NCI-H2081 treated with DMSO at 0.1 percent for 48 hours (cell line): ENCODE results near the gene PLA2G12B.
"Not testable (repeated sequence)": the region's sequence is repeated elsewhere in the genome, so short reads cannot be mapped to it uniquely, and the experiment has no call there.

Source experiments
- DNase-seq: peaks from one replicate; lab custom pipeline; 2025; lab: John Stamatoyannopoulos, UW

The PLA2G12B gene

DNA sequence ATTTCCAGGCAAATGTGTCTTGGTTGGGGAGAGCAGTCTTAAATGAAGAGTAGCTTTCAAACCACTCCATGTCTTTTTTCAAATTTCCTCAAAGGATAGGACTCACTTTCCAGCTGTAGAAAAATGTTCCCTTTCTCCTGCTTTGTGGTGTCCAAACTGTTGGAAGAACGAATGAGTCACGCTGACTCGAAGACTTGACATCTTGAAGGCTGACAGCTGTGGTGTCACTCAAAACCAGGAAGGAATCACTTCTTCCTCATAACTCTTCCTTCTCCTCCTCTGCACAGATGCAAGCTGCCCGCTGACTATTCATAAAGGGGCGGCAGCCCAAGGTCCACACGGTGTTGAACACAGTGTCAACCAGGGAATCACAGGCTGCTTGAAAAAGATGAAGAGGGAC, 19.2 kb downstream of the PLA2G12B start:
- DNase-seq, result no peak

DNA sequence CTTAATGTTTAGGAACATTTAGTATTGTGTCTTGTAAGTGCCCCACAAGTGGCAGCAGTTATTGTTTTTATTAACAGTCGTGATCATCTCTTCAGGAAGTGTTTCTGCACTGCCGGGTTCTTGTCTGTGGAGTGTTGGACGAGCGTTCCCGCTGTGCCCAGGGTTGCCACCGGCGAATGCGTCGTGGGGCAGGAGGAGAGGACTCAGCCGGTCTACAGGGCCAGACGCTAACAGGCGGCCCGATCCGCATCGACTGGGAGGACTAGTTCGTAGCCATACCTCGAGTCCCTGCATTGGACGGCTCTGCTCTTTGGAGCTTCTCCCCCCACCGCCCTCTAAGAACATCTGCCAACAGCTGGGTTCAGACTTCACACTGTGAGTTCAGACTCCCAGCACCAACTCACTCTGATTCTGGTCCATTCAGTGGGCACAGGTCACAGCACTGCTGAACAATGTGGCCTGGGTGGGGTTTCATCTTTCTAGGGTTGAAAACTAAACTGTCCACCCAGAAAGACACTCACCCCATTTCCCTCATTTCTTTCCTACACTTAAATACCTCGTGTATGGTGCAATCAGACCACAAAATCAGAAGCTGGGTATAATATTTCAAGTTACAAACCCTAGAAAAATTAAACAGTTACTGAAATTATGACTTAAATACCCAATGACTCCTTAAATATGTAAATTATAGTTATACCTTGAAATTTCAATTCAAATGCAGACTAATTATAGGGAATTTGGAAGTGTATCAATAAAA, 22.2 kb downstream of the PLA2G12B start:
- DNase-seq, result no peak

DNA sequence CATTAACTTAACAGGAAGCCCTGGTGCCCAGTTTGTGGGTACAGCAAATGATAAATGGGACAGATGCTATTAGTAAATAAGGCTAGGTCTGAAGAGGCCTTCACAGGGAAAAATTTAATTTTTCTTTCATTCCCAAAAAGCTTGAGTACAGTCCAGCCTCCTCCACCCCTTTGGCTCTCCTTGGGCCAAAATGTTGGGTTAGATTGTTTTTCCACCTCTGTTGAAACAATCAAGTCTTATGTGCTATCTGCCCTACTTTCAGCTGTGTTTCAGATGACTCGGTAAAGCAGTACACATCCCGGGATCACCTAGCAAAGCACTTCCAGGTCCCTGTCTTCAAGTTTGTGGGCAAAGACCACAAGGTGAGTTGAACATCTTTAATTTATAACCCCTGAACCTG, 24.3 kb downstream of the PLA2G12B start:
- DNase-seq, result no peak

DNA sequence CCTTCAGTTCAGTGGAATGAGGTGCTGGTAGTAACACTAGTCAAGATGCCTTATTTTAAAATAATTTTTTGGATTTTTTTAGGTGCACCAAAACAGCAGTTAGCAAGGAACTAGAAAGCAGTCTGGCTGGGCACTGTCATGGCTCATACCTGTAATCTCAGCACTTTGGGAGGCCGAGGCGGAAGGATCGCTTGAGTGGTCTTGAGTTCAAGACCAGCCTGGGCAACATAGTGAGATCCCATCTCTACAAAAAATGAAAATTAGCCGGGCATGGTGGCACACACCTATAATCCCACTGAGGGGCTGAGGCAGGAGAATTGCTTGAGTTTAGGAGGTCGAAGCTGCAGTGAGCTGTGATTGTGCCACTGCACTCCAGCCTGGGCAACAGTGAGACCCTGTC, 25.8 kb downstream of the PLA2G12B start:
- no peak for DNase-seq

DNA sequence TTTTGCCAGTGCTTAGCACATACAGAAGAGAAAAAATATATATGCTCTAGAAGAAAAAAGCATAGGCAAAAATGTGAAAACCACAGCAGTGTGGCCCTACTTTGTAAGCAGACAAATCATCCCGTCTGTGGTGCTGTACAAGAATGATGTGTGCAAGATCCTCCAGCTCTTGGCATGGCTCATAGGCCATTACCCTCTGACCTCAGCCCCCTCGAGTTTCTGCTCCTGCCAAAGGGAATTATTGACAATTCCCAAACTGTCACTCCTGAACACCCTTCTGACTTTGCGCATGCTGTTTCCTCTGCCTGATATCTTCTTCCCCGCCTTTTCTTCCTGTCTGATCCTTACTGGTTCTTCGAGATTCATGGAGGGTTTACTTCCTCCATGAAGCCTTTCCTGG, 27.1 kb downstream of the PLA2G12B start:
- no peak for DNase-seq

DNA sequence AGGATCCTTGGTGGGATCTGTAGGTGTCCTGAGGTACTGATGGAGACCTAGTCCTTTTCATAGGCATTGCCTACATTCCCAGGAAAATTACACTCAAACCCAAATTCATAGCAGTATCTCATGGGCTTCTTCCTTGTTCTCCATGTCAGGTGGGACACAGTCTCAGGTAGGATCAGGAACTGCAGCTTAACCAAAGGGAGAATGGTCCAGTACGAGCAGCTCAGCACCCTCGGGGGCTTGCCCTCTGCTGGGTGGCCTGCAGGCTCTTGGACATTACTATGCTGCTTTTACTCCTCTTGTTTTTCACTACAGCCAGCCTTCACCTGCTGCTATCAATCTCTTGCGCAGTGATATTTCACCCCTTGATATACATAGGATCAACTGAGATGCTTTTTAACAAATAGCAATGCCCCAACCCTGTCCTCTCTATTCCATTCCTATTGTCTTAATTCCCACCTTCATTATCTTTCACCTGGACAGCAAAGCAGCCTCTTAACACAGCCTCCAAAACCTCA, 28.6 kb downstream of the PLA2G12B start:
- DNase-seq, result no peak

DNA sequence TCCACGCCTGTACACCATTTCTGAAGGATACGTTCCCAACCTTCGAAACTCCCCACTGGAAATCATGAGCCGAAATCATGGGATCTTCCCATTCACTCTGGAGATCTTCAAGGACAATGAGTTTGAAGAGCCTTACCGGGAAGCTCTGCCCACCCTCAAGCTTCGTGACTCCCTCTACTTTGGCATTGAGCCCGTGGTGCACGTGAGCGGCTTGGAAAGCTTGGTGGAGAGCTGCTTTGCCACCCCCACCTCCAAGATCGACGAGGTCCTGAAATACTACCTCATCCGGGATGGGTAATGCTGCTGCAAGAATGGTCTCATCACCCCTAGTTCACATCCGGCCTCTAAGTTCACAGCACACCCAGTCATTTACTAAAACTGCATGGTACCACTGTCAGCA, 30.3 kb downstream of the PLA2G12B start:
- DNase-seq, result no peak

DNA sequence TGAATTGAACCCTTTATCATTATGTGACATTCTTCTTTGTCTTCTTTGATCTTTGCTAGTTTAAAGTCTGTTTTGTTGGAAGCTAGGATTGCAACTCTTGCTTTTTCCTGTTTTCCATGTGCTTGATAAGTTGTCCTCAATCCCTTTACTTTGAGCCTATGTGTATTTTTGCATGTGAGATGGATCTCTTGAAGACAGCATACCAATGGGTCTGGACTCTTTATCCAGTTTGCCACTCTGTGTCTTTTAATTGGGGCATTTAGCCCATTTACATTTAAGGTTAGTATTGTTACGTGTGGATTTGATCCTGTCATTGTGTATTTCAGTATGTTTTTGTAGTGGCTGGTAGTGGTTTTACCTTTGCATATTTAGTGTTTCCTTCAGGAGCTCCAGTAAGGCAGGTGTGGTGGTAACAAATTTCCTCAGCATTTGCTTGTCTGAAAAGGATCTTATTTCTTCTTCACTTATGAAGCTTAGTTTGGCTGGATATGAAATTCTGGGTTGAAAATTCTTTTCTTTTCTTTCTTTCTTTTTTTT, 33.4 kb downstream of the PLA2G12B start:
- not testable (repeated sequence) for DNase-seq

DNA sequence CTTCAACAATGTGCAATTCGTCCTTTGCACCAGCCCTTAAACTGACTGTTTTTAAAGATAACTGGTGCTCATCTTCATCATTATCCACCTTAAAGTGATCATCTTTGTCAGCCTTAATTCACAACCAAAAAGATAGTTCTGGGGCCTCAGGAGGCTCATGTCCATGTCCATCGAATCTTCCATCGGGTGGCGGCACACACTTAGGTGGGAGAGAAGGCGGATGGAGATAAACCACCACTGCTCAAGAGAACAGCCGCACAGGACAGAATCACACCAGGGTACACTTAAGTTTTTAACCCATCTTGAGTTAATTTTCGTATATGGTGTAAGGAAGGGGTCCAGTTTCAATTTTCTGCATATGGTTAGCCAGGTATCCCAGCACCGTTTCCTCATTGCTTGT, 36.3 kb downstream of the PLA2G12B start:
- DNase-seq, result no peak

DNA sequence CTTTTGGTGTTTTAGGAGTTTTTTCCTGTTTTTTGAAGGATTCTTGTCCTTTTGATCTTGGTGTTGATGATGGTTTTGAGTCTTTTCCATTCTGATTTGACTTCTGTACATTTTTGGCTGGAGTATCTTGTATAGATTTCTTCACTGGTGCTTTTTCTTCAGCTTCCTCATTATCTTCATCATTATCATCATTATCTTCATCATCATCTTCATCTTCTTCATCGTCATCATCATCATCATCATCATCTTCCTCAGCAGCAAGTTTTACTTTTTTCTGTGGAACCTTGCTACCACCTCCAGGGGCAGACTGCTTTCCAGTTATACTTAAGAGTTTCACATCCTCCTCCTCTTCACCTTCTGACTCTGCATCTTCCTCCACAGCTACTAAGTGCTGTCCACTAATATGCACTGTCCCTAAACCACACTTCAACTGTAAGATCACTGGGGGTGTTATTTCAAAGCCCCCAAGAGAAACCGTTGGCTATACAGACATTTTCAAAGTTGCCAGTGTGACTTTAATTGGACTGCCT, 36.7 kb downstream of the PLA2G12B start:
- not testable (repeated sequence) for DNase-seq

DNA sequence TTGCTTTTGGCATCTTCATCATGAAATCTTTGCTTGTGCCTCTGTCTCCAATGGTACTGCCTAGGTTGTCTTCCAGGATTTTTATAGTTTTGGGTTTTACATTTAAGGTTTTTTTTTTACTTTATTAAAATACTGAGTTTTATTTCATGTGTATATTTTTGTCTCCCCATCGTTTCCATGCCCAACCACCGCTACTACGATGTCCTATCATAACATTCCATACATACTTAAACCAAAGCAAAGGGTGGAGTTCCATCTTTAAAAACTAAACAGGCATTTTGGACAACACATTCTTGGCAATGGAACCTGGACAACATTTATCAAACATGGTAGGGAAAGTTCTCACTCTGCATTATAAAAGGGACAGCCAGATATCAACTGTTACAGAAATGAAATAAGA, 37.4 kb downstream of the PLA2G12B start:
- not testable (repeated sequence) for DNase-seq

DNA sequence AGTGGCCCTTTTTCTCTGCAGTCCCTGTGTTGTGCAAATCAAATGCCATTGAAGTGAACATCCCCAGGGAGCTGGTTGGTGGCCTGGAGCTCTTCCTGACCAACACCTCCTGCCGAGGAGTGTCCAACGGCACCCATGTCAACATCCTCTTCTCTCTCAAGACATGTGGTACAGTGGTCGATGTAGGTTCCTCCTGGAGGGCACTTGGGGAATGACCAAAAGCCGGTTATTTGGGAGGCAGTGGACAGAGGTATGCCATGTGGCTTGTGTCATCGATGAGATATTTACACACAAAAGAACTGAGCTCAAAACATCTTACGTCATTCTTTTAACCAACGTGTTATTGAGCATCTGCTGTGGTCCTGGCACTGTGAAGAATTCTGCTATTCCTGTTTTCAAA, 41.3 kb downstream of the PLA2G12B start:
- DNase-seq, result no peak

DNA sequence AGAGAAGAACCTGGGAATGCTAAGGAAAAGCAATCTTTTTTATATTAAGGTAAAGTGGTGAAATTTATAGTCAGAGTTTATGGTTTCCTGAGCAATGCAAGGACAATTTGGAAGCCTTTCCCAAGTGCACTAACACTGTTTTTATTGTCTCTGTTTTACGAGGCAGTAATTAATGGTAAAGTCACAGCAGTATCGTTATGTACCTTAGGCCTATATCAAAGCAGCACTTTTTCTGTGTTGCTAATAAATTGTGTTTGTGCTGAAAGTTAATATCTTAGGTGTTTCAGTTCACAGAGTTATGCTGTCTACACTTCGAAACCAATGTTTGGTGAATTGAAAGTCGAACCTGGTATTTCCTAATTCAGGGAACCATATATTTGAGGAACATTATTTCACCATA, 41.9 kb downstream of the PLA2G12B start:
- DNase-seq, result no peak

DNA sequence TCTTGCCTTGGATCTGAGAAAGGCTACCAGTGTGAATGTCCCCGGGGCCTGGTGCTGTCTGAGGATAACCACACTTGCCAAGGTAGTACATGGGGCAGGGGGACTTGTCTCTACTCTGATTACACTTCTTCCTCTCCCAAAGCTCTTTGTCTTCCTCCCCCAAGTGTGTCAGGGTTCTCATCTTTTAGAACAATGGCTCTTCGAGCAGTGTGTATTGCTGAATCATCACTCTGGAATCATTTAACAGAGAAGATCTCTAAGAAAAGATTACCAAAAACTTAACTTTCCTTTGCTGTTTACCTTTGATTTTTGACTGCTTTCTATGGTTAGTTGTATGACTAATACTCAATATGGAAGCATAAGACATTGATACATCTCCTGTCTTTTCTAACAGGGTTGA, 42.8 kb downstream of the PLA2G12B start:
- no peak for DNase-seq

DNA sequence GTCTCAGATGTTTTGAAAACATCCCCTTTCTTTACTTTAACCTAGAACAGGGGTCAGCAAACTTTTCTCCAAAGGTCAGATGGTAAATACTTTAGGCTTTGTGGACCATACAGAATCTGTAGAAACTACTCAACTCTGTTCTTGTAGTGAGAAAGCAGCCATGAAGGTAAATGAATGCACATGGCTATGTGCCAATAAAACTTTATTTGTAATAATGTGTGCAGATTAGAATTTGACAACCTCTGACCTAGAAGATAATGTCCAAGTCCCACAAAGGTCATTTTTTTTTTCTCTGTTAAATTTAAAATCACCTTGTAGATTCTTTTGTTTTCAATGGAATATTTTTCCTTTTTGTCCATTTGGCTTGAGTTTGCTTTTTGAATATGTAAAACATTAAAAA, 43.9 kb downstream of the PLA2G12B start:
- DNase-seq, result no peak

DNA sequence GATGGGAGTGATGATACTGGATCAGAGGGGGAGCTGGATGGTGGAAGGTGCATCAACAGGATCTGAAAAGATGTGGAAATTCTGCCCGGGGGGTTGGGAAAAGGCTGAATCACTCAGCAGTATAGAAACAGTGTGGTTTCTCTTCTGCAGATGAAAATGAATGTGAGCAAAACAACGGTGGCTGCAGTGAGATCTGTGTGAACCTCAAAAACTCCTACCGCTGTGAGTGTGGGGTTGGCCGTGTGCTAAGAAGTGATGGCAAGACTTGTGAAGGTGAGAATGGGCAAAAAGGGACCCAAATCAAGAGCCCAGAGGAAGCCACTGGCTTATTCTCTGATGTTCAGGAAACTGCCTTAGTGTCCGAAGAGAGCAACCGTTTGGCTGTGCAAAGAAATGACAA, 48.2 kb downstream of the PLA2G12B start:
- DNase-seq, result no peak

DNA sequence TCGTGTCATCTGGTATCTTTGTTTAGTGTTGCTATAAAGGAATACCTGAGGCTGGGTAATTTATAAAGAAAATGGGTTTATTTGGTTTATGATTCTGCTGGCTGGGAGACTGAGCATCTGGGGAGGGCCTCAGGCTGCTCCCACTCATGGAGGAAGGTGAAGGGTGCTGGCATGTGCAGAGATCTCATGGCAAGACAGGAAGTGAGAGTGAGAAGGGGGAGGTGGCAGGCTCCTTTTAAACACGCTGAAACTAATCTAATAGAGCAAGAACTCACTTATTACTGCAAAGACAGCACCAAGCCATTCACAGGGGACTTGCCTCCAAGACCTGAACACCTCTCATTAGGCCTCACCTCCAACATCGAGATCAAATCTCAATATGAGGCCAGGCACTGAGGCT, 49.8 kb downstream of the PLA2G12B start:
- no peak for DNase-seq

DNA sequence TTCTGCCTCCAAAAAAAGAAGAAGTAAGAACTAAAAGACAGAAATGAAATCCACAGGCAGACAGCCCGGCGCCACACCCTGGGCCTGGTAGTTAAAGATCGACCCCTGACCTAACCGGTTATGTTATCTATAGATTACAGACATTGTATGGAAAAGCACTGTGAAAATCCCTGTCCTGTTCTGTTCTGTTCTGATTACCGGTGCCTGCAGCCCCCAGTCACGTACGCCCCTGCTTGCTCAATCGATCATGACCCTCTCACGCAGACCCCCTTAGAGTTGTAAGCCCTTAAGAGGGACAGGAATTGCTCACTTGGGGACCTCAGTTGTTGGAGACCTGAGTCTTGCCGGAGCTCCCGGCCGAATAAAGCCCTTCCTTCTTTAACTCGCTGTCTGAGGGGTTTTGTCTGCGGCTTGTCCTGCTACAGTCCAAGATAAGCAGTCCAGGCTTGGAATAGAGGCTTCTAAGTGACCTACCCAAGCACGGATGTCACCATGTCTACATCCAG, 50.6 kb downstream of the PLA2G12B start:
- not testable (repeated sequence) for DNase-seq

DNA sequence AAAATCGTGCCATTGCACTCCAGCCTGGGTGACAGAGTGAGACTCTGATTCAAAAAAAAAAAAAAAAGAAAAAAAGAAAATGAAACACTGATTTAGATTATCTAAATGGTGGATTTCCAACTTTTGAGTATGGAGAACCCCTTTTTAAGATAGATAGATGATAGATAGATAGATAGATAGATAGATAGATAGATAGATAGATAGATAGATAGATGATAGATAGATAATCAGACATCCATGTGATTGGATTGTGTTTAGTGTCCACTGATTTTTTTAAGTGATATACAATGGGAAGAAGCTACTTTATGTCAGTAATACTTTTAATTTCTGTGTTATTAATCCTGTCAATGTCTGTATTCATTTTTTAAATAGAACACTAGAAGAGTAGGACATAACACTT, 55.1 kb downstream of the PLA2G12B start:
- DNase-seq, result no peak

DNA sequence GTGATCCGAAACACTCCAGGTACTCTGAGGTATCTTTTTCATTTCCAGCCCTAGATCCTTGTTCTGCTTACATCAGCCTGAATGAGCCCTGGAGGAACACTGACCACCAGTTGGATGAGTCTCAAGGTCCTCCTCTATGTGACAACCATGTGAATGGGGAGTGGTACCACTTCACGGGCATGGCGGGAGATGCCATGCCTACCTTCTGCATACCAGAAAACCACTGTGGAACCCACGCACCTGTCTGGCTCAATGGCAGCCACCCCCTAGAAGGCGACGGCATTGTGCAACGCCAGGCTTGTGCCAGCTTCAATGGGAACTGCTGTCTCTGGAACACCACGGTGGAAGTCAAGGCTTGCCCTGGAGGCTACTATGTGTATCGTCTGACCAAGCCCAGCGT, 56.0 kb downstream of the PLA2G12B start:
- DNase-seq, result no peak

DNA sequence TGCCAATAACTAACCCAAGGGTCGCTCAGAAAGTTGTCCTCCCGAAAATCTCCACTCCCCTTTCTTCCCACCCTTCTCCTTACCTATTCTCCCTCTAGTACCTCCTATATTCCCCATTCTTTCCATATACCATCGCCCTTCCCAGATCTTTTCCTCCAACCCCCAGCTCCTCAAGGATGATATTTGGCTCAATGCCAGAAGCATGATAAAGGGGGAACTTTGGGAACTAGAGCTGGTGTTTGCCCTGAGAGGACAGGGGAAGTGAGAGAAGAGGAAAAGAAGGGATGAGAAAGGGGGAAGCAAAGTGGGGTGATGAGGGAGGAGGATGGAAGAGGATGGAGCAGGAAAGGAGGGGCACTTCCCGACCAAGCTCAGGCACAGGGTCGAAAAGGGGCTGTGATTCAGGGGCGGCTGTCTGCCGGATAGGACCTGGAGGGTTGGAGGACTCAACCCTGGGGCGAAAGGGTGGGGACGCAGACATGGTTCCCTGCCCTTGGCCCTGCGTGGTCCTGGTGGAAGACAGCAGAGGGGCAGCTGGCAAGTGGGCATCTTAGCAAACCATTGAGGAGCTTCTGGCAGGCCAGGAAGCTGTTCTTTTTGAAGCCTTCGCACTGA, 59.3 kb downstream of the PLA2G12B start:
- no peak for DNase-seq

DNA sequence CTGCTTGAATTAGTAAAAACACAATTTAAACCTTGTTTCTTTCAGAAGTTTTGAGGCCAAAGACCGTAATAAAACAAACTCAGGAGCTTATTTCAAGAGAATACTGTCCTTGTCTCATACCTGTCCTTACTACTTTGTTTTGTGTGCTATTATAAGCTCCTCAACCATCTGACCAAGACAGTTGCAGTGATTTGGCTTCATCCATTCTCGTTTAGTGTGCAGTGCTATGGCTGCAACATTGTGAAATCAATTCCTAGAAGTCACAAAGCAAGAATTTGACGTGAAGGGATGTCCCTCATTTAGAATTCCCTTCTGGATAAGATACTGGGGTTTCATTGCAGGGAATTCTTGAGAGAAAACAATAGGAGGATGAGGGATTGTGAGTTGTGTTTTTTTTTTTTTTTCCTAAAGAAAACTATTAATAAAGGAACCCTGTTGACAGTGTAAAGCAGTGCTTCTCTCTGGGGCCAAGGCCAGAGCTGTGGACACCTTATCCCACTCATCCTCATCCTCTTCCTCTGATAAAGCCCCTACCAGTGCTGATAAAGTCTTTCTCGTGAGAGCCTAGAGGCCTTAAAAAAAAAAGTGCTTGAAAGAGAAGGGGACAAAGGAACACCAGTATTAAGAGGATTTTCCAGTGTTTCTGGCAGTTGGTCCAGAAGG, 61.3 kb downstream of the PLA2G12B start, which contains the start of gene OIT3:
Gene OIT3, plus strand, starts transcription at position 604 of the 663 bp plus-strand sequence. CDS start 60 bp downstream, outside the sequence.
- DNase-seq, result no peak
